ENCODE measurements around the gene DNAH11.

DNA sequence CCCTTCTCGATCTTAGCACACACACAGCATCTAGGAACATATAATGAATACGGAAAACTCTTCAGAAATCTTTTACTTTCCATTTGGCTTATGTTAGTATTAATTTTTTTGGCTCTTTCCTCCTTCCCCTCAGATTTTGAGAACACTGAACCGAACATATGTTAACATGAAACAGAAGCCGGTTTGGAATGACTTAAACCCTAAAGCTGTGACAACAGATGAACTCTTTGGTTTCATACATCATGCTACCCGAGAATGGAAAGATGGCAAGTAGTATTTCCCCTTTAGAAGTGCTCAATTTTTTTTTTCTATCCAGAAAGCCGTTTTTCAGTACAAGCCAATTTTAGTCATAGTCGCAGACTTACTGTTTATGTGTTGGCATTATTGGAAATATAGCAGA, 164.7 kb downstream of the DNAH11 start:
- TF ChIP-seq, protein P1, sequence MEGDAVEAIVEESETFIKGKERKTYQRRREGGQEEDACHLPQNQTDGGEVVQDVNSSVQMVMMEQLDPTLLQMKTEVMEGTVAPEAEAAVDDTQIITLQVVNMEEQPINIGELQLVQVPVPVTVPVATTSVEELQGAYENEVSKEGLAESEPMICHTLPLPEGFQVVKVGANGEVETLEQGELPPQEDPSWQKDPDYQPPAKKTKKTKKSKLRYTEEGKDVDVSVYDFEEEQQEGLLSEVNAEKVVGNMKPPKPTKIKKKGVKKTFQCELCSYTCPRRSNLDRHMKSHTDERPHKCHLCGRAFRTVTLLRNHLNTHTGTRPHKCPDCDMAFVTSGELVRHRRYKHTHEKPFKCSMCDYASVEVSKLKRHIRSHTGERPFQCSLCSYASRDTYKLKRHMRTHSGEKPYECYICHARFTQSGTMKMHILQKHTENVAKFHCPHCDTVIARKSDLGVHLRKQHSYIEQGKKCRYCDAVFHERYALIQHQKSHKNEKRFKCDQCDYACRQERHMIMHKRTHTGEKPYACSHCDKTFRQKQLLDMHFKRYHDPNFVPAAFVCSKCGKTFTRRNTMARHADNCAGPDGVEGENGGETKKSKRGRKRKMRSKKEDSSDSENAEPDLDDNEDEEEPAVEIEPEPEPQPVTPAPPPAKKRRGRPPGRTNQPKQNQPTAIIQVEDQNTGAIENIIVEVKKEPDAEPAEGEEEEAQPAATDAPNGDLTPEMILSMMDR (IDR thresholded peaks at IDR 0.05): no peak
- TF ChIP-seq POLR2AphosphoS5 (IDR thresholded peaks at IDR 0.05; ENCODE audit: low read depth, low read length) (no peak), SIN3A (IDR thresholded peaks at IDR 0.05; ENCODE audit: borderline replicate concordance, insufficient read depth, low read depth, low read length) (no peak), TCF7L2 (IDR thresholded peaks at IDR 0.05; ENCODE audit: low read depth, low read length) (no peak)
- TF ChIP-seq, protein P2, sequence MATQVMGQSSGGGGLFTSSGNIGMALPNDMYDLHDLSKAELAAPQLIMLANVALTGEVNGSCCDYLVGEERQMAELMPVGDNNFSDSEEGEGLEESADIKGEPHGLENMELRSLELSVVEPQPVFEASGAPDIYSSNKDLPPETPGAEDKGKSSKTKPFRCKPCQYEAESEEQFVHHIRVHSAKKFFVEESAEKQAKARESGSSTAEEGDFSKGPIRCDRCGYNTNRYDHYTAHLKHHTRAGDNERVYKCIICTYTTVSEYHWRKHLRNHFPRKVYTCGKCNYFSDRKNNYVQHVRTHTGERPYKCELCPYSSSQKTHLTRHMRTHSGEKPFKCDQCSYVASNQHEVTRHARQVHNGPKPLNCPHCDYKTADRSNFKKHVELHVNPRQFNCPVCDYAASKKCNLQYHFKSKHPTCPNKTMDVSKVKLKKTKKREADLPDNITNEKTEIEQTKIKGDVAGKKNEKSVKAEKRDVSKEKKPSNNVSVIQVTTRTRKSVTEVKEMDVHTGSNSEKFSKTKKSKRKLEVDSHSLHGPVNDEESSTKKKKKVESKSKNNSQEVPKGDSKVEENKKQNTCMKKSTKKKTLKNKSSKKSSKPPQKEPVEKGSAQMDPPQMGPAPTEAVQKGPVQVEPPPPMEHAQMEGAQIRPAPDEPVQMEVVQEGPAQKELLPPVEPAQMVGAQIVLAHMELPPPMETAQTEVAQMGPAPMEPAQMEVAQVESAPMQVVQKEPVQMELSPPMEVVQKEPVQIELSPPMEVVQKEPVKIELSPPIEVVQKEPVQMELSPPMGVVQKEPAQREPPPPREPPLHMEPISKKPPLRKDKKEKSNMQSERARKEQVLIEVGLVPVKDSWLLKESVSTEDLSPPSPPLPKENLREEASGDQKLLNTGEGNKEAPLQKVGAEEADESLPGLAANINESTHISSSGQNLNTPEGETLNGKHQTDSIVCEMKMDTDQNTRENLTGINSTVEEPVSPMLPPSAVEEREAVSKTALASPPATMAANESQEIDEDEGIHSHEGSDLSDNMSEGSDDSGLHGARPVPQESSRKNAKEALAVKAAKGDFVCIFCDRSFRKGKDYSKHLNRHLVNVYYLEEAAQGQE (IDR thresholded peaks at IDR 0.05; ENCODE audit: insufficient read depth in 1 of 2, low read depth in 2 of 2, low read length in 1 of 2): no peak

Measured in Panc1 (cell line).